Rectal smooth muscle tissue (tissue), 1 donor: ENCODE results near the gene COPS4.
"Not testable (repeated sequence)": the region's sequence is repeated elsewhere in the genome, so short reads cannot be mapped to it uniquely, and the experiment has no call there.

ENCODE experiments used
- H3K27ac ChIP-seq: one replicate; pipeline ENCODE4 v1.7.0; 2013; ENCODE audit warnings: low read depth, low read length, inconsistent platforms
- H3K27me3 ChIP-seq: one replicate; pipeline ENCODE4 v1.7.0; 2013; ENCODE audit warnings: low read length; ENCODE audit not compliant: control insufficient read depth, insufficient read depth
- H3K36me3 ChIP-seq: one replicate; pipeline ENCODE4 v1.7.0; 2013; ENCODE audit warnings: low read length; ENCODE audit not compliant: control insufficient read depth, insufficient read depth
- H3K4me1 ChIP-seq: one replicate; pipeline ENCODE4 v1.7.0; 2013; ENCODE audit warnings: low read length; ENCODE audit not compliant: control insufficient read depth, insufficient read depth
- H3K4me3 ChIP-seq: one replicate; pipeline ENCODE4 v1.7.0; 2013; ENCODE audit warnings: low read length
- H3K9ac ChIP-seq: one replicate; pipeline ENCODE4 v1.7.0; 2013; ENCODE audit warnings: low read length

COPS4 gene

GRCh38 chr4:83034630-83035494 lies at the start of gene COPS4:
TSS of gene COPS4 (plus strand) at chr4:83035183. CDS start at chr4:83035225, 42 bp downstream.
- Histone ChIP-seq H3K27ac (peak within 1 kb of the TSS; percentile 96), H3K27me3 (no peaks in the 10 kb centered on the region), H3K4me1 (peaks cover 8% of the 10 kb centered on the region), H3K4me3 (peak within 1 kb of the TSS; percentile 97), H3K36me3 (no peaks in the 10 kb centered on the region), H3K9ac (peak within 1 kb of the TSS; percentile 91)

DNA sequence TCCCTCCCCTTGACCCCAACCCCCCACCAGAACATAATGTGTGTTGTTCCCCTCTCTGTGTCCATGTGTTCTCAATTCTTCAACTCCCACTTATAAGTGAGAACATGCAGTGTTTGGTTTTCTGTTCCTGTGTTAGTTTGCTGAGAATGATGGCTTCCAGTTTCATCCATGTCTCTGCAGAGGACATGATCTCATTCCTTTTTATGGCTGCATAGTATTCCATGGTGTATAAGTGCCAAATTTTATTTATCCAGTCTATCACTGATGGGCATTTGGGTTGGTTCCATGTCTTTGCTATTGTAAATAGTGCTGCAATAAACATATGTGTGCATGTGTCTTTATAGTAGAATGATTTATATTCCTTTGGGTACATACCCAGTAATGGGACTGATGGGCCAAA lies 47.5 kb upstream of the COPS4 start:
- H3K4me3 ChIP-seq, H3K4me1 ChIP-seq, H3K27me3 ChIP-seq, H3K36me3 ChIP-seq, H3K9ac ChIP-seq, H3K27ac ChIP-seq: not testable (repeated sequence)

GRCh38 chr4:82988323-82988832 lies 46.6 kb upstream of the COPS4 start:
- Histone ChIP-seq H3K27ac (no peak overlapping the region), H3K9ac (no peak overlapping the region), H3K4me3 (no peak overlapping the region), H3K27me3 (no peaks in the 10 kb centered on the region), H3K4me1 (no peaks in the 10 kb centered on the region), H3K36me3 (no peaks in the 10 kb centered on the region)

- Histone ChIP-seq H3K4me3 (no peak overlapping the region), H3K9ac (no peak overlapping the region), H3K36me3 (no peaks in the 10 kb centered on the region), H3K27ac (no peak overlapping the region), H3K27me3 (no peaks in the 10 kb centered on the region), H3K4me1 (no peaks in the 10 kb centered on the region)
These were observed 45.2 kb upstream of the COPS4 start for GRCh38 chr4:82989575-82990429.

DNA sequence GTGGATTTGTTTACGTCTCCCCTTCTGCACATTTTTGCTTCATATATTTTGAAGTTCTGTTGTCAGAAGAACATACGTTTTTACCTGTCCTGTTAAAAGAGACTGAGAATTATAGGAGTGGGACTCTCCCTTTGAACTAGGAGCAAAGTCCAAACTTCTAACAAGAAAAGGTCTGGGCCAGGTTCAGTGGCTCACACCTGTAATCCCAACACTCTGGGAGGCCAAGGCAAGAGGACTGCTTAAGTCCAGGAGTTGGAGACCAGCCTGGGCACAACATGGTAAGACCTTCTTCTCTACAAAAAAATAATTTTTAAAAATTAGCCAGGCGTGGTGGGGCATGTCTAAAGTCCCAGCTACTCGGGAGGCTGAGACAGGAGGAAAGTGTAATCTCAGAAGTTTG lies 40.1 kb upstream of the COPS4 start:
- Histone ChIP-seq H3K36me3 (no peaks in the 10 kb centered on the region), H3K9ac (no peak overlapping the region), H3K4me3 (no peak overlapping the region), H3K27me3 (no peaks in the 10 kb centered on the region), H3K27ac (no peak overlapping the region), H3K4me1 (no peaks in the 10 kb centered on the region)

- no peak overlapping the region for H3K9ac ChIP-seq
- H3K4me3 ChIP-seq: no peak overlapping the region
- H3K36me3 ChIP-seq: no peaks in the 10 kb centered on the region
- H3K27me3 ChIP-seq: no peaks in the 10 kb centered on the region
- H3K27ac ChIP-seq: no peak overlapping the region
- H3K4me1 ChIP-seq: no peaks in the 10 kb centered on the region
These were observed 36.1 kb upstream of the COPS4 start for GRCh38 chr4:82998898-82999297.

- Histone ChIP-seq H3K36me3 (no peaks in the 10 kb centered on the region), H3K27ac (no peak overlapping the region), H3K9ac (no peak overlapping the region), H3K4me1 (no peaks in the 10 kb centered on the region), H3K4me3 (no peak overlapping the region), H3K27me3 (no peaks in the 10 kb centered on the region)
These were observed 32.7 kb upstream of the COPS4 start for GRCh38 chr4:83002329-83002728.

DNA sequence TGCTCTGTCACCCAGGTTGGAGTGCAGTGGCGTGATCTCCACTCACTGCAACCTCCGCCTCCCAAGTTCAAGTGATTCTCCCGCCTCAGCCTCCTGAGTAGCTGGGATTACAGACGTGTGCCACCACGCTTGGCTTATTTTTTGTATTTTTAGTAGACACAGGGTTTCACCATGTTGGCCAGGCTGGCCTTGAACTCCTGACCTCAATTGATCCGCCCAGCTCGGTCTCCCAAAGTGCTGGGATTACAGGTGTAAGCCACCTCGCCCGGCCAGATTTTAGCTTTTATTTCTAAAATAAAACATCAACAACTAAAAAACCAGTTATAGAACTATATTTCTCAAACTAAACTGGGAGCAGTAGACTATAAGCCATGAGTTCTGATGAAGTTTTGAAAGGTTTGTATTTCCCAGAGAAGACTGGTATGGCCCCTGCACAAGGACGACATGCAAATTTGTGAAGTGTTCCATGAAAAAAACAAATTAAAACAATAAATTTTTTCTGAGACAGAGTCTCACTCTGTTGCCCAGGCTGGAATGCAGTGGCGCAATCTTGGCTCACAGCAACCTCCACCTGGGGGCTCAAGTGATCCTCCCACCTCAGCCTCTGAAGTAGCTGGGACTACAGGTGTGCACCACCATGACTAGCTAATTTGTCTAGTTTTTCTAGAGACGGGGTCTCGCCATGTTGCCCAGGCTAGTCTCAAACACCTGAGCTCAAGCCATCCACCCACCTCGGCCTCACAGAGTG lies 31.8 kb upstream of the COPS4 start:
- H3K9ac ChIP-seq, H3K36me3 ChIP-seq, H3K4me3 ChIP-seq, H3K27me3 ChIP-seq, H3K4me1 ChIP-seq, H3K27ac ChIP-seq: not testable (repeated sequence)

DNA sequence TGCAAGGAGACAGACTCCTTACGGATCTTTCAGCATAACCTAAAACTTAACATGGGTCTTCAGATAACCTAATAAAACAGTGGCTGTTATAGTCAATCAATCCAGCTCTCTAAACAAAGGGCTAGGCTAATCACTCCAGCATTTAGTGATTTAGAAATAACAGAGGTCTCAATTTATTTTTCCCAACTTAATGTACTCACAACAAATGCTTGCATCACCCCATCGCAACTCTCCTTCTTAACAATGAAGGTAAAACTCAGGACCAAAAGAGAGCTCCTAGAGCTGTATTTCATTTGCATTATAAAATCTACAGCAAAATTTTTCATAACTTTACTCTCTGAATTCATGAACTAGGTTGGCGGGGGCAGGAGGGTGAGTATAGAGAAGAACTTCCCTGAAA lies 25.5 kb upstream of the COPS4 start:
- Histone ChIP-seq H3K27me3 (no peaks in the 10 kb centered on the region), H3K36me3 (no peaks in the 10 kb centered on the region), H3K27ac (no peak overlapping the region), H3K4me3 (peak overlapping the region; percentile 87), H3K4me1 (peaks cover 6% of the 10 kb centered on the region), H3K9ac (peak overlapping the region; percentile 21)

DNA sequence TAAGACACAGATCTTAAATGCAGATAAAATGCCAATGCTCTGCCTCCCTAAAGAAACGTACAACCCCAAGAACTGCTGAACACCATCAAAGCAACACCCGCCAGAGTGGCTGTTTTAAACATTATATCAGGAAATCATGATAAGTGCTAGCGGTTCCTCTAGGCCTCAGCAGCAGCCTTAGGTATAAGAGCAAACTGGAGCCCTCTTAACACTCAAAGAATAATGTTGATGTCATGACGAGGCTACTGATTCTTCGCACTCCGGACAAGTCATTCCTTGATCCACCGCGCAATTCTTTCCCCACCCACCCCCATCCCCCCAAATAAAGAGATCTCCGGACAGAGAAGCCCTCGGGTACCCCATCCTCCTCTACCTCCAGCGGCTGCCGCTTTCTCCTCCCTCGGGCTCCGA lies 24.9 kb upstream of the COPS4 start:
- Histone ChIP-seq H3K9ac (peak overlapping the region; percentile 77), H3K27me3 (no peaks in the 10 kb centered on the region), H3K36me3 (no peaks in the 10 kb centered on the region)

DNA sequence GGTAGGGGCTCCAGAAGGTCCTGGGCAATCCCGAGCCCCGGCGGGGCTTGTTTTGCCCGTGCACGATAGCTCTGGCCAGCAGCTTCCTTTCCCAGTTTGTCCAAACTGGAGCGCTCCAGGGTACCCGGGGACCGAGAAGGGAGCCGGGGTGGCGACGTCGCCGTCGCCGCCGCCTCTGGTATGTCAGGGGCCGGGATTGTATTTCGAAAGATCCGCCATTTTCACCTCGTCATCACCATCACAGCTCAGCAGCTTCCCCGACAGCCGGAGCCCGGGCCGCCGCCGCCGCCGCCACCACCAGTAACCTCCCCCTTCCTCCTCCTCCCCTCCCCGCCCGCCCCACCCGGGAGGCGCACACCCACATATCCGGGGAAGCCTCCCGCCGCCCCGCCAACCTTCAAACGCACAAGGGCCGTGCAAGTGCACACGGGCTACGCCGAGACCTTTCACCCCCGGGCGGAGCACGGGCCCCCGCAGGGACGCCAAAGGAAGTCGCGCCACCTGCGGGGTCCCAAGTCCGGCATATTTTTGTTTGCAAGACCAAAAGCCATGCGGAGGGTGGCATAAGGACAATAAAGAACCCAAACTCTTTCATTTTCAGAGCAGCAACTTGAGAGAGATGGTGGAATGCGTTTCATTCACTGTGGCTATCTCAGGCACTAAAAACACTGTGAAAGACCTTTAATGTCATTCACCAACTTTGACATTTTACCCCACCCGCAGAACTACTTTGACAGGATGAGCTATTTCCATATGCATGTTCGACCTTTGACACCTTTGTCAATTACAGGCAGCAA lies 24.3 kb upstream of the COPS4 start, which contains the start of gene LIN54:
Gene LIN54, minus strand, starts transcription at position 302 of the 797 bp plus-strand sequence. CDS start 25,979 bp downstream, outside the sequence.
- Histone ChIP-seq H3K4me1 (peaks cover 6% of the 10 kb centered on the region), H3K36me3 (no peaks in the 10 kb centered on the region), H3K9ac (peak within 1 kb of the TSS; percentile 77), H3K27ac (peak within 1 kb of the TSS; percentile 86), H3K27me3 (no peaks in the 10 kb centered on the region), H3K4me3 (peak within 1 kb of the TSS; percentile 87)

More for the DNA sequence above, 24.9 kb upstream of the COPS4 start:
- Histone ChIP-seq H3K4me1 (peaks cover 6% of the 10 kb centered on the region), H3K4me3 (peak overlapping the region; percentile 87), H3K27ac (peak overlapping the region; percentile 86)
